ENCODE results near the gene SLC6A4. TPM values are rescaled to one million over a fixed set of nuclear protein-coding genes. Genes with fewer than 3 reads are reported as not detected.

Gene SLC6A4
- total and polyA plus RNA-seq, 2 donors (not counting 3 experiments of a cell fraction or from before 2014, with no cell fraction given): 0.25 TPM; not detected in 1

DNA sequence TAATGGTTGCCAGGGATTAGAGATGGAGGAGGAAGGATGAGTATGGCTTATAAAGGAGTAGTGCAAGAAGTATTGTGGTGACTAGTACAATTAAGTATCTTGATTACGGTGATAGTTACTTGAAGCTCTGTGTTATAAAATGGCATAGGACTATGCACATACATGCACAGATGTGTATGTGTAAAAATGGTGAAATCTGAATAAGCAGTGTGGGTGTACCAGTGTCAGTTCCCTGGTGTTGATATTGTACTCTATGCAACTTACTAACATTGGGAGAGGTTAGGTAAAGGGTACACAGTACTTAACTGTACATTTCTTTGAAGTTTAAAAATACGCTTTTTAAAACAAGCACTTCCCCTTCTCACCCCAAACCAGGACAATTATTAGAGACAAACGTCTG lies 70.3 kb downstream of the SLC6A4 start:
- dilution Hi-C loops (cut with MboI; ENCODE audit: extremely low pct_ligation_motif_present, low sequenced_read_pairs): no loop called here

GRCh38 chr17:30164531-30164930 lies 71.0 kb downstream of the SLC6A4 start:
- CTCF ChIA-PET: interaction anchor here (0.6 to 1.5 kb wide), 3 partner anchors 12 to 279 kb away, joined by 3 to 6 read pairs (median 3); no protein-coding TSS in a partner anchor
- no peak for FAIRE-seq
- H2AFZ ChIP-seq (ENCODE audit: low read depth, low read length): no peak overlapping the region
- BruUV-seq (replicated peaks): no TSS peak
- no peaks in the 10 kb centered on the region for H3K36me3 ChIP-seq (ENCODE audit: control insufficient read depth in 2 of 2, extremely low read depth in 1 of 2, insufficient read depth in 2 of 2, low read length in 2 of 2)
- H3K27me3 ChIP-seq (ENCODE audit: control insufficient read depth in 2 of 2, insufficient read depth in 2 of 2, low read length in 2 of 2): no peaks in the 10 kb centered on the region
- no peaks in the 10 kb centered on the region for H3K4me1 ChIP-seq (ENCODE audit: control insufficient read depth, extremely low read depth, insufficient read depth, low read length)
- H3K9me1 ChIP-seq (replicated peaks; ENCODE audit: control insufficient read depth, extremely low read depth, insufficient read depth, low read length): no peaks in the 10 kb centered on the region
- H3K4me2 ChIP-seq (ENCODE audit: insufficient read depth, low read length): no peak overlapping the region
- no peak overlapping the region for H3K4me3 ChIP-seq (replicated peaks in 1 of 3; ENCODE audit: insufficient read depth in 1 of 3, low read depth in 1 of 3, low read length in 3 of 3)
- POLR2A ChIA-PET: no interaction called here
- no peak for DNase-seq (ENCODE audit: low read depth, low spot score)
- dilution Hi-C loops (cut with MboI; ENCODE audit: extremely low pct_ligation_motif_present, low sequenced_read_pairs): no loop called here
- H4K20me1 ChIP-seq (replicated peaks; ENCODE audit: control insufficient read depth, extremely low read depth, insufficient read depth, low read length): peaks cover 6% of the 10 kb centered on the region
- no peaks in the 10 kb centered on the region for H3K9me3 ChIP-seq (replicated peaks; ENCODE audit: control insufficient read depth, insufficient read depth, low read length)
- TF ChIP-seq, protein P1, sequence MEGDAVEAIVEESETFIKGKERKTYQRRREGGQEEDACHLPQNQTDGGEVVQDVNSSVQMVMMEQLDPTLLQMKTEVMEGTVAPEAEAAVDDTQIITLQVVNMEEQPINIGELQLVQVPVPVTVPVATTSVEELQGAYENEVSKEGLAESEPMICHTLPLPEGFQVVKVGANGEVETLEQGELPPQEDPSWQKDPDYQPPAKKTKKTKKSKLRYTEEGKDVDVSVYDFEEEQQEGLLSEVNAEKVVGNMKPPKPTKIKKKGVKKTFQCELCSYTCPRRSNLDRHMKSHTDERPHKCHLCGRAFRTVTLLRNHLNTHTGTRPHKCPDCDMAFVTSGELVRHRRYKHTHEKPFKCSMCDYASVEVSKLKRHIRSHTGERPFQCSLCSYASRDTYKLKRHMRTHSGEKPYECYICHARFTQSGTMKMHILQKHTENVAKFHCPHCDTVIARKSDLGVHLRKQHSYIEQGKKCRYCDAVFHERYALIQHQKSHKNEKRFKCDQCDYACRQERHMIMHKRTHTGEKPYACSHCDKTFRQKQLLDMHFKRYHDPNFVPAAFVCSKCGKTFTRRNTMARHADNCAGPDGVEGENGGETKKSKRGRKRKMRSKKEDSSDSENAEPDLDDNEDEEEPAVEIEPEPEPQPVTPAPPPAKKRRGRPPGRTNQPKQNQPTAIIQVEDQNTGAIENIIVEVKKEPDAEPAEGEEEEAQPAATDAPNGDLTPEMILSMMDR (IDR thresholded peaks at IDR 0.05; ENCODE audit: extremely low read depth in 1 of 2, insufficient read depth in 1 of 2, low read depth in 1 of 2, low read length in 2 of 2): no peak
- TF ChIP-seq GATA2 (IDR thresholded peaks at IDR 0.05; ENCODE audit: insufficient read depth, insufficient read length, low read depth, low read length) (no peak), MYC (IDR thresholded peaks at IDR 0.05; ENCODE audit: low read depth, low read length) (no peak), FOS (IDR thresholded peaks at IDR 0.05; ENCODE audit: borderline replicate concordance, insufficient read depth, low read length) (no peak), MAX (IDR thresholded peaks at IDR 0.05; ENCODE audit: insufficient read depth, insufficient read length) (no peak), POLR2A (IDR thresholded peaks at IDR 0.05; ENCODE audit: low read depth, low read length) (no peak), EZH2 (IDR thresholded peaks at IDR 0.05; ENCODE audit: borderline replicate concordance, low read depth, low read length, severe bottlenecking) (no peak), POLR2AphosphoS5 (IDR thresholded peaks at IDR 0.05; ENCODE audit: insufficient read depth, low read depth, low read length) (no peak), JUN (IDR thresholded peaks at IDR 0.05; ENCODE audit: borderline replicate concordance, insufficient read depth, insufficient read length, low read depth) (no peak)
- intact Hi-C loops (cut with micrococcal nuclease): no loop called here
- H3K79me2 ChIP-seq (ENCODE audit: control insufficient read depth, insufficient read depth, low read length): peaks cover 39% of the 10 kb centered on the region
- no peak overlapping the region for H3K27ac ChIP-seq (ENCODE audit: insufficient read depth, low read depth, low read length)
- no peak overlapping the region for H3K9ac ChIP-seq (replicated peaks; ENCODE audit: extremely low read depth, insufficient read depth, low read length)

More for the DNA sequence above, 70.3 kb downstream of the SLC6A4 start:
- H3K79me2 ChIP-seq (ENCODE audit: control insufficient read depth, insufficient read depth, low read length): peaks cover 37% of the 10 kb centered on the region
- CTCF ChIA-PET: interaction anchor here (1.1 to 1.5 kb wide), 3 partner anchors 9 to 61 kb away, joined by 3 to 6 read pairs (median 3); no protein-coding TSS in a partner anchor
- TF ChIP-seq POLR2AphosphoS5 (IDR thresholded peaks at IDR 0.05; ENCODE audit: insufficient read depth, low read depth, low read length) (no peak), MYC (IDR thresholded peaks at IDR 0.05; ENCODE audit: low read depth, low read length) (no peak)
- H3K4me3 ChIP-seq (replicated peaks in 1 of 3; ENCODE audit: insufficient read depth in 1 of 3, low read depth in 1 of 3, low read length in 3 of 3): no peak overlapping the region
- H3K27me3 ChIP-seq (ENCODE audit: control insufficient read depth in 2 of 2, insufficient read depth in 2 of 2, low read length in 2 of 2): no peaks in the 10 kb centered on the region
- DNase-seq (ENCODE audit: low read depth, low spot score): no peak
- no peak overlapping the region for H3K4me2 ChIP-seq (ENCODE audit: insufficient read depth, low read length)
- H3K9me1 ChIP-seq (replicated peaks; ENCODE audit: control insufficient read depth, extremely low read depth, insufficient read depth, low read length): no peaks in the 10 kb centered on the region
- no peaks in the 10 kb centered on the region for H3K4me1 ChIP-seq (ENCODE audit: control insufficient read depth, extremely low read depth, insufficient read depth, low read length)
- no peak for FAIRE-seq
- no peak overlapping the region for H3K9ac ChIP-seq (replicated peaks; ENCODE audit: extremely low read depth, insufficient read depth, low read length)
- intact Hi-C loops (cut with micrococcal nuclease): no loop called here
- no peak overlapping the region for H3K27ac ChIP-seq (ENCODE audit: insufficient read depth, low read depth, low read length)
- H3K9me3 ChIP-seq (replicated peaks; ENCODE audit: control insufficient read depth, insufficient read depth, low read length): no peaks in the 10 kb centered on the region
- H3K36me3 ChIP-seq (ENCODE audit: control insufficient read depth in 2 of 2, extremely low read depth in 1 of 2, insufficient read depth in 2 of 2, low read length in 2 of 2): no peaks in the 10 kb centered on the region
- H4K20me1 ChIP-seq (replicated peaks; ENCODE audit: control insufficient read depth, extremely low read depth, insufficient read depth, low read length): peaks cover 3% of the 10 kb centered on the region
- no peak overlapping the region for H2AFZ ChIP-seq (ENCODE audit: low read depth, low read length)
- no TSS peak for BruUV-seq (replicated peaks)
- POLR2A ChIA-PET: no interaction called here
